ENCODE results near the gene PLEKHN1.
"Not testable (repeated sequence)": the region's sequence is repeated elsewhere in the genome, so short reads cannot be mapped to it uniquely, and the experiment has no call there.

PLEKHN1 gene

DNA sequence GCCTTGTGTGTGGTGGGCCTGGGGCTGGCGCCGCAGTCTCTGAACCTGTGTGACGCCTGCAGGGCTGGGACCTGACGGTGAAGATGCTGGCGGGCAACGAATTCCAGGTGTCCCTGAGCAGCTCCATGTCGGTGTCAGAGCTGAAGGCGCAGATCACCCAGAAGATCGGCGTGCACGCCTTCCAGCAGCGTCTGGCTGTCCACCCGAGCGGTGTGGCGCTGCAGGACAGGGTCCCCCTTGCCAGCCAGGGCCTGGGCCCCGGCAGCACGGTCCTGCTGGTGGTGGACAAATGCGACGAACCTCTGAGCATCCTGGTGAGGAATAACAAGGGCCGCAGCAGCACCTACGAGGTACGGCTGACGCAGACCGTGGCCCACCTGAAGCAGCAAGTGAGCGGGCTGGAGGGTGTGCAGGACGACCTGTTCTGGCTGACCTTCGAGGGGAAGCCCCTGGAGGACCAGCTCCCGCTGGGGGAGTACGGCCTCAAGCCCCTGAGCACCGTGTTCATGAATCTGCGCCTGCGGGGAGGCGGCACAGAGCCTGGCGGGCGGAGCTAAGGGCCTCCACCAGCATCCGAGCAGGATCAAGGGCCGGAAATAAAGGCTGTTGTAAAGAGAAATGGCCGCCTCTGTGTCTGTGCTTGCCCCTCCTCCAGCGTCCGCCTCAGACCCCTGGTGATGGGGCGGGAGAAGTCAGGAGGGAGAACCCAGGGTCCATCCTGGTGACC lies 47.8 kb downstream of the PLEKHN1 start:
- Histone ChIP-seq H3K36me3 (ENCODE audit: insufficient read depth, low read length) (no peaks in the 10 kb centered on the region; the same call in 1 of the 2 replicates), H2AFZ (ENCODE audit: low read length) (no peak overlapping the region), H3K27ac (ENCODE audit: low read depth, low read length, poor library complexity, severe bottlenecking) (peak overlapping the region; percentile 55), H3F3A (ENCODE audit: insufficient read depth, low read length) (no peaks in the 10 kb centered on the region), H4K20me1 (ENCODE audit: insufficient read depth, low read length) (no peaks in the 10 kb centered on the region), H3K9me3 (ENCODE audit: low read length) (no peaks in the 10 kb centered on the region), H3K9ac (ENCODE audit: low read length) (peak overlapping the region; percentile 73), H3K4me3 (ENCODE audit: low read depth, low read length, poor library complexity, severe bottlenecking) (peak overlapping the region; percentile 80), H3K9me2 (ENCODE audit: low read depth, low read length) (no peaks in the 10 kb centered on the region), H3K79me2 (ENCODE audit: insufficient read depth, low read length) (no peaks in the 10 kb centered on the region), H3K4me2 (ENCODE audit: low read length) (peak overlapping the region; percentile 88), H3K4me1 (ENCODE audit: insufficient read depth, low read length, severe bottlenecking) (peaks cover 23% of the 10 kb centered on the region), H3K27me3 (ENCODE audit: insufficient read depth, low read length) (no peaks in the 10 kb centered on the region)
- TF ChIP-seq EZH2 (IDR thresholded peaks at IDR 0.05; ENCODE audit: borderline replicate concordance, low read length): no peak
- TF ChIP-seq, protein P1, sequence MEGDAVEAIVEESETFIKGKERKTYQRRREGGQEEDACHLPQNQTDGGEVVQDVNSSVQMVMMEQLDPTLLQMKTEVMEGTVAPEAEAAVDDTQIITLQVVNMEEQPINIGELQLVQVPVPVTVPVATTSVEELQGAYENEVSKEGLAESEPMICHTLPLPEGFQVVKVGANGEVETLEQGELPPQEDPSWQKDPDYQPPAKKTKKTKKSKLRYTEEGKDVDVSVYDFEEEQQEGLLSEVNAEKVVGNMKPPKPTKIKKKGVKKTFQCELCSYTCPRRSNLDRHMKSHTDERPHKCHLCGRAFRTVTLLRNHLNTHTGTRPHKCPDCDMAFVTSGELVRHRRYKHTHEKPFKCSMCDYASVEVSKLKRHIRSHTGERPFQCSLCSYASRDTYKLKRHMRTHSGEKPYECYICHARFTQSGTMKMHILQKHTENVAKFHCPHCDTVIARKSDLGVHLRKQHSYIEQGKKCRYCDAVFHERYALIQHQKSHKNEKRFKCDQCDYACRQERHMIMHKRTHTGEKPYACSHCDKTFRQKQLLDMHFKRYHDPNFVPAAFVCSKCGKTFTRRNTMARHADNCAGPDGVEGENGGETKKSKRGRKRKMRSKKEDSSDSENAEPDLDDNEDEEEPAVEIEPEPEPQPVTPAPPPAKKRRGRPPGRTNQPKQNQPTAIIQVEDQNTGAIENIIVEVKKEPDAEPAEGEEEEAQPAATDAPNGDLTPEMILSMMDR (IDR thresholded peaks at IDR 0.05; ENCODE audit: low read length): no peak

- Histone ChIP-seq H3F3A (ENCODE audit: insufficient read depth, low read length) (no peaks in the 10 kb centered on the region), H3K9me3 (ENCODE audit: low read length) (no peaks in the 10 kb centered on the region), H3K9ac (ENCODE audit: low read length) (peak overlapping the region; percentile 73), H3K79me2 (ENCODE audit: insufficient read depth, low read length) (no peaks in the 10 kb centered on the region), H3K27ac (ENCODE audit: low read depth, low read length, poor library complexity, severe bottlenecking) (peak overlapping the region; percentile 55), H3K9me2 (ENCODE audit: low read depth, low read length) (no peaks in the 10 kb centered on the region), H2AFZ (ENCODE audit: low read length) (no peak overlapping the region), H3K27me3 (ENCODE audit: insufficient read depth, low read length) (no peaks in the 10 kb centered on the region), H3K36me3 (ENCODE audit: insufficient read depth, low read length) (no peaks in the 10 kb centered on the region; the same call in 1 of the 2 replicates), H4K20me1 (ENCODE audit: insufficient read depth, low read length) (no peaks in the 10 kb centered on the region), H3K4me1 (ENCODE audit: insufficient read depth, low read length, severe bottlenecking) (peaks cover 23% of the 10 kb centered on the region), H3K4me3 (ENCODE audit: low read depth, low read length, poor library complexity, severe bottlenecking) (peak overlapping the region; percentile 80), H3K4me2 (ENCODE audit: low read length) (peak overlapping the region; percentile 88)
- TF ChIP-seq EZH2 (IDR thresholded peaks at IDR 0.05; ENCODE audit: borderline replicate concordance, low read length): no peak
- TF ChIP-seq, protein P1 (IDR thresholded peaks at IDR 0.05; ENCODE audit: low read length): peak; percentile 45
Observed at GRCh38 chr1:1014799-1015681, 48.8 kb downstream of the PLEKHN1 start.

GRCh38 chr1:1017397-1018320 lies 51.4 kb downstream of the PLEKHN1 start:
- not testable (repeated sequence) for H3K9me2 ChIP-seq (ENCODE audit: low read depth, low read length); H3F3A ChIP-seq (ENCODE audit: insufficient read depth, low read length); H3K9me3 ChIP-seq (ENCODE audit: low read length); H3K27ac ChIP-seq (ENCODE audit: low read depth, low read length, poor library complexity, severe bottlenecking); H4K20me1 ChIP-seq (ENCODE audit: insufficient read depth, low read length); H3K4me2 ChIP-seq (ENCODE audit: low read length); H2AFZ ChIP-seq (ENCODE audit: low read length); H3K36me3 ChIP-seq (ENCODE audit: insufficient read depth, low read length); H3K9ac ChIP-seq (ENCODE audit: low read length); H3K4me3 ChIP-seq (ENCODE audit: low read depth, low read length, poor library complexity, severe bottlenecking); H3K27me3 ChIP-seq (ENCODE audit: insufficient read depth, low read length); H3K79me2 ChIP-seq (ENCODE audit: insufficient read depth, low read length)
- H3K4me1 ChIP-seq (ENCODE audit: insufficient read depth, low read length, severe bottlenecking): peaks cover 24% of the 10 kb centered on the region

DNA sequence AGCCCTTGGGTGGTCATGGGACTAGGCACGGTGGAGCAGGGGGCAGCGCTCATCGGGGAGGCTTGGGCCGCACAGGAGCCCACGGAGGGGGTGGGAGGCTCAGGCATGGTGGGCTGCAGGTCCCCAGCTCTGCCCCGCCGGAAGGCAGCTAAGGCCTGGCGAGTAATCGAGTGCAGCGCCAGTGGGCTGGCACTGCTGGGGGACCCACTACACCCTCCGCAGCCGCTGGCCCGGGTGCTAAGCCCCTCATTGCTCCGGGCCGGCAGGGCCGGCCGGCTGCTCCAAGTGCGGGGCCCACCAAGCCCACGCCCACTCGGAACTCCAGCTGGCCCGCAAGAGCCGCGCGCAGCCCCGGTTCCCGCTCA lies 52.0 kb downstream of the PLEKHN1 start:
- H3K9me2 ChIP-seq (ENCODE audit: low read depth, low read length); H3K4me3 ChIP-seq (ENCODE audit: low read depth, low read length, poor library complexity, severe bottlenecking); H3K79me2 ChIP-seq (ENCODE audit: insufficient read depth, low read length); H3K27ac ChIP-seq (ENCODE audit: low read depth, low read length, poor library complexity, severe bottlenecking); H3K4me2 ChIP-seq (ENCODE audit: low read length); H3F3A ChIP-seq (ENCODE audit: insufficient read depth, low read length); H3K36me3 ChIP-seq (ENCODE audit: insufficient read depth, low read length); H4K20me1 ChIP-seq (ENCODE audit: insufficient read depth, low read length); H2AFZ ChIP-seq (ENCODE audit: low read length); H3K9ac ChIP-seq (ENCODE audit: low read length); H3K9me3 ChIP-seq (ENCODE audit: low read length): not testable (repeated sequence)
- H3K27me3 ChIP-seq (ENCODE audit: insufficient read depth, low read length): peaks cover 12% of the 10 kb centered on the region; the same call in 1 of the 2 replicates
- peaks cover 20% of the 10 kb centered on the region for H3K4me1 ChIP-seq (ENCODE audit: insufficient read depth, low read length, severe bottlenecking)
